T-helper 2 cell treated with Interferon-gamma antibody and Interleukin-4, amounts not matched to agents 5 μg/mL and 100 μg/mL, for 36 hours (primary cell): ENCODE results near the gene FKBP15.
"Not testable (repeated sequence)": the region's sequence is repeated elsewhere in the genome, so short reads cannot be mapped to it uniquely, and the experiment has no call there.

Experiments
- DNase-seq: peaks from one replicate; pipeline ENCODE4 v3.0.0; 2021; ENCODE audit warnings: low spot score
- H3K27ac Mint-ChIP-seq: one replicate; pipeline ENCODE4 v1.8.0; 2021; ENCODE audit warnings: mild to moderate bottlenecking, mixed read lengths
- H3K27me3 Mint-ChIP-seq: one replicate; pipeline ENCODE4 v1.8.0; 2021; ENCODE audit warnings: low read depth, mixed read lengths
- H3K36me3 Mint-ChIP-seq: one replicate; pipeline ENCODE4 v1.8.0; 2021; ENCODE audit warnings: low read depth, mixed read lengths
- H3K4me1 Mint-ChIP-seq: one replicate; pipeline ENCODE4 v1.8.0; 2021; ENCODE audit warnings: low read depth, mixed read lengths
- H3K4me3 Mint-ChIP-seq: one replicate; pipeline ENCODE4 v1.8.0; 2022; ENCODE audit warnings: mild to moderate bottlenecking, moderate library complexity, mixed read lengths
- H3K9me3 Mint-ChIP-seq: one replicate; pipeline ENCODE4 v1.8.0; 2021; ENCODE audit warnings: mixed read lengths

Gene FKBP15

DNA sequence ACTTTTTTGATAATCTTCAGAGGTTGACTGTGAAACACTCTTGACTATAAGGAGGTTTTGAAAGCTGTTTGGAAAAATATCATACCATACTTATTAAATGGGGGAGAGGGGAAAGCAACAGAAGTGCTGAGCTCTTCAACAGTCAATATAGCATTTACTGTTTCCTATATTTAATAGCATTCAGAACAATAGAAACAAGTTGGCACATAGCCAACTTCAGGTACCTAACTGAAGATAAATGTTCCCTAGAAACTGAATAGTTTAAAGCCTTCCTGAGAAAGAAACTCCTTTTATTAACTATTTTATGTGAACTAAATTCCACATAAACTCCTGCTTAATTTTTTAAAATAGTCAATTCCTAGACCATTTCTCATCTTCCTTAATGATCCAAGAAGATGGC, 26.6 kb upstream of the FKBP15 start:
- no peak overlapping the region for H3K27ac Mint-ChIP-seq
- no peaks in the 10 kb centered on the region for H3K4me1 Mint-ChIP-seq
- no peak for DNase-seq
- no peaks in the 10 kb centered on the region for H3K27me3 Mint-ChIP-seq
- peaks cover 8% of the 10 kb centered on the region for H3K9me3 Mint-ChIP-seq
- H3K4me3 Mint-ChIP-seq: no peak overlapping the region
- peaks cover 14% of the 10 kb centered on the region for H3K36me3 Mint-ChIP-seq

DNA sequence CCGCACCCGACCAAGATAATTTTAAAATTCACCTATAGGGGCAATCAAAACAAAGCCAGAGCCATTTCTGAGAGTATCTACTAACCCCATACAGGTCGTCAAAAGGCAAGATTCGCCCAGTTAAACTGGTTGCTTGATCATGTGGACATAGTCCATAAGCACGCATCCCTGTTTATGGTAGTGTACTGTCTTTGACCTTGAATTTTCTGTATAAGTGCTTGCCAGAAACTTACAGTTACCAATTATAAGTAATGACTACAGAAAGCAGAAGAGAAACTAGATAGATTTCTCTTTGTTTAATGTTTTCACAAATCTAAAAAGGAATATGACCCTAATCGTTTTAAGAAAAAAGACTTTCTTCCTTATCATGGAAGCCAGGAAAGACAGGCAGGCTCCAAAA, 25.9 kb upstream of the FKBP15 start:
- no peak overlapping the region for H3K27ac Mint-ChIP-seq
- H3K36me3 Mint-ChIP-seq: peaks cover 13% of the 10 kb centered on the region
- DNase-seq: no peak
- H3K4me3 Mint-ChIP-seq: no peak overlapping the region
- peaks cover 8% of the 10 kb centered on the region for H3K9me3 Mint-ChIP-seq
- no peaks in the 10 kb centered on the region for H3K27me3 Mint-ChIP-seq
- no peaks in the 10 kb centered on the region for H3K4me1 Mint-ChIP-seq

- Mint-ChIP-seq H3K4me3 (no peak overlapping the region), H3K27me3 (no peaks in the 10 kb centered on the region), H3K4me1 (no peaks in the 10 kb centered on the region), H3K9me3 (peaks cover 8% of the 10 kb centered on the region), H3K27ac (no peak overlapping the region), H3K36me3 (peaks cover 9% of the 10 kb centered on the region)
- no peak for DNase-seq
Measured at GRCh38 chr9:113245894-113246293, 24.8 kb upstream of the FKBP15 start.

- Mint-ChIP-seq H3K4me1 (no peaks in the 10 kb centered on the region), H3K27ac (no peak overlapping the region), H3K4me3 (no peak overlapping the region), H3K36me3 (peaks cover 6% of the 10 kb centered on the region), H3K27me3 (no peaks in the 10 kb centered on the region), H3K9me3 (peaks cover 5% of the 10 kb centered on the region)
- no peak for DNase-seq
Measured at GRCh38 chr9:113244556-113244955, 23.5 kb upstream of the FKBP15 start.

- Mint-ChIP-seq H3K27me3 (no peaks in the 10 kb centered on the region), H3K27ac (no peak overlapping the region), H3K9me3 (no peaks in the 10 kb centered on the region), H3K4me3 (no peak overlapping the region), H3K36me3 (no peaks in the 10 kb centered on the region), H3K4me1 (peaks cover 10% of the 10 kb centered on the region)
- DNase-seq: no peak
Measured at GRCh38 chr9:113241161-113241560, 20.1 kb upstream of the FKBP15 start.

DNA sequence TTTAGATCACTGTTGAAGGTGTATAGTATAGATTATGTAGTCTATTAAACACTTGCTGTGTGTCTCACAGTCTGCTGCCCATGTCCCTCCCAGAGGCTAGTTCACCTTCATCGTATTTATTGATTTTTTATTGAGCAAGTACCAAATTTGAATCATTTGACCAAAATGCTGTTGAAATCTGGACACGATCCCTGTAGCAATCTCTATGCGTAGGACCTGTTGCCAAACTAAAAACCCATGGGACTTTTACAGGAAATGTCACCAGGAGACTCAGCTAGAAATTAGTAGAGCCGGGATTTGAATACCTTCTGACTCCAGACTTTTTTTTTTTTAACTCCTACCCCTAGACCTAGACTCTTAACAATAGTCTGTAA, 17.8 kb upstream of the FKBP15 start:
- H3K27ac Mint-ChIP-seq: no peak overlapping the region
- peaks cover 12% of the 10 kb centered on the region for H3K4me1 Mint-ChIP-seq
- no peak overlapping the region for H3K4me3 Mint-ChIP-seq
- H3K27me3 Mint-ChIP-seq: no peaks in the 10 kb centered on the region
- no peak for DNase-seq
- no peaks in the 10 kb centered on the region for H3K9me3 Mint-ChIP-seq
- H3K36me3 Mint-ChIP-seq: no peaks in the 10 kb centered on the region

- Mint-ChIP-seq H3K27ac (no peak overlapping the region), H3K4me3 (no peak overlapping the region), H3K9me3 (no peaks in the 10 kb centered on the region), H3K4me1 (peaks cover 13% of the 10 kb centered on the region), H3K27me3 (no peaks in the 10 kb centered on the region), H3K36me3 (no peaks in the 10 kb centered on the region)
- DNase-seq: no peak
Measured at GRCh38 chr9:113238202-113238858, 17.3 kb upstream of the FKBP15 start.

GRCh38 chr9:113237026-113237425, 15.9 kb upstream of the FKBP15 start:
- Mint-ChIP-seq H3K4me3 (no peak overlapping the region), H3K4me1 (peaks cover 24% of the 10 kb centered on the region), H3K36me3 (peaks cover 1% of the 10 kb centered on the region), H3K27me3 (no peaks in the 10 kb centered on the region), H3K9me3 (no peaks in the 10 kb centered on the region), H3K27ac (no peak overlapping the region)
- DNase-seq: no peak

DNA sequence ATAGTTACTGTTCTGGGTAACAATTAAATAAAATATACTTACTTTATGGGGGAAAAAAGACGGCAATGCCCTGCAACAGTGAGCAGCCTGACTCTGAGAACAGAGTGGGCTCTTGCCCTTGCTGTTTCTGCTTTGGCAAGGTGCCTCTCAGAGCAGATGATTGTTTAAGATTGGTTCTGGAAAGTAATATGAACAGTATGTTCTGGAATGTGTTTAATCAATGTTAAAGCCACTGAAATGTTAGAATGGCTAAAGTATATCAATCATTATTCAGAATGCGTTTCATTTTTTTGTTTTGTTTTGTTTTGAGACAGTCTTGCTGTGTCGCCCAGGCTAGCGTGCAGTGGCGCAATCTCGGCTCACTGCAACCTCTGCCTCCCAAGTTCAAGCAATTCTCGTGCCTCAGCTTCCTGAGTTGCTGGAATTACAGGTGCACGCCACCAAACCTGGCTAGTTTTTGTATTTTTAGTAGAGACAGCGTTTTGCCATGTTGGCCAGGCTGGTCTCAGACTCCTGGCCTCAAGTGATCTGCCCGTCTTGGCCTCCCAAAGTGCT, 14.7 kb upstream of the FKBP15 start:
- not testable (repeated sequence) for DNase-seq, H3K27ac Mint-ChIP-seq, H3K9me3 Mint-ChIP-seq, H3K27me3 Mint-ChIP-seq, H3K36me3 Mint-ChIP-seq, H3K4me3 Mint-ChIP-seq
- peaks cover 24% of the 10 kb centered on the region for H3K4me1 Mint-ChIP-seq

- Mint-ChIP-seq H3K4me3 (no peak overlapping the region), H3K27me3 (no peaks in the 10 kb centered on the region), H3K4me1 (peaks cover 22% of the 10 kb centered on the region), H3K27ac (no peak overlapping the region), H3K9me3 (no peaks in the 10 kb centered on the region), H3K36me3 (peaks cover 1% of the 10 kb centered on the region)
- DNase-seq: no peak
Measured at GRCh38 chr9:113231701-113232100, 10.6 kb upstream of the FKBP15 start.

- no peak overlapping the region for H3K27ac Mint-ChIP-seq
- peaks cover 1% of the 10 kb centered on the region for H3K36me3 Mint-ChIP-seq
Measured at GRCh38 chr9:113228130-113228665, 7.1 kb upstream of the FKBP15 start.

GRCh38 chr9:113227436-113227835, 6.4 kb upstream of the FKBP15 start:
- Mint-ChIP-seq H3K27me3 (no peaks in the 10 kb centered on the region), H3K4me3 (no peak overlapping the region), H3K9me3 (no peaks in the 10 kb centered on the region), H3K4me1 (peaks cover 22% of the 10 kb centered on the region), H3K27ac (no peak overlapping the region), H3K36me3 (peaks cover 1% of the 10 kb centered on the region)
- no peak for DNase-seq

More at GRCh38 chr9:113228130-113228665, 7.1 kb upstream of the FKBP15 start:
- Mint-ChIP-seq H3K4me3 (no peak overlapping the region), H3K4me1 (peaks cover 21% of the 10 kb centered on the region), H3K27me3 (no peaks in the 10 kb centered on the region), H3K9me3 (no peaks in the 10 kb centered on the region)
- DNase-seq: no peak

DNA sequence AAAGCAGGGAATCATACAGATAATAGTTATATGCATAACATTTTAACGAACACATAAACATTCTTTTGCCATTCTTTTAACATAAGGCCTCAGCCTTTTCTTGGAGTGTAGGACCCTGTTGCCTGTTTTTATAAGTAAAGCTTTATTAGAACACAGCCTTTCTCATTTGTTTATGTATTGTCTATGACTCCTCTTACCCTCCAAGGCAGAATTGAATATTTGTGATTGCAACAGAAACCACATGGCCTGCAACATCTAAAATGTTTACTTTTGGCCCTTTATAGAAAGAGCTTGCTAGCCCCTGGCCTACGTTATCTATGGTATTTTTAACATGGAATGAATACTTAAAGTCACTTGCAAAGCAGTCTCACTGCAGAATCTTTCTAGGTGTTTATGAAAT, 2.9 kb upstream of the FKBP15 start:
- peaks cover 39% of the 10 kb centered on the region for H3K4me1 Mint-ChIP-seq
- H3K9me3 Mint-ChIP-seq: no peaks in the 10 kb centered on the region
- no peak for DNase-seq
- H3K27me3 Mint-ChIP-seq: no peaks in the 10 kb centered on the region
- peaks cover 2% of the 10 kb centered on the region for H3K36me3 Mint-ChIP-seq
- no peak overlapping the region for H3K4me3 Mint-ChIP-seq
- no peak overlapping the region for H3K27ac Mint-ChIP-seq

DNA sequence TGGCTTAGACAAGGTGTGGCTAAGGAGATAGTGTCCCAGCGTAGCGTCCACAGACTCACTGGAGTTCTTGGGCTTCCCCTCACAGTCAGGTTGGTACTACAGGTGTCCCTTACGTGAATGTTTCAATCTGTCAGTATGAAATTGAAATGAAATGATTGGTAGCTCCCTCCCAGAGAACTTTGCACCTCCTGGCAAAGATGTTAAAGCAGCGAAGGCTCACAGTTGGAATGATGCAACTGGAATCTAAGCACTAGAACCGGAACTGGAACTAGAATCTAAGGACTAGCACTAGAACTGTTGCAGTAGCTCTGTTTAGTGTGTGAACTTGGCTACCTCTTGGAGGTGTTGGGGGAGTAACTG, 1.4 kb upstream of the FKBP15 start:
- Mint-ChIP-seq H3K4me1 (peaks cover 40% of the 10 kb centered on the region), H3K9me3 (no peaks in the 10 kb centered on the region), H3K36me3 (peaks cover 7% of the 10 kb centered on the region), H3K27ac (peak overlapping the region; percentile 82), H3K27me3 (no peaks in the 10 kb centered on the region), H3K4me3 (peak overlapping the region; percentile 98)
- DNase-seq: no peak
